Keratinocyte (primary cell): ENCODE results near the gene ATP13A1. TPM values are rescaled to one million over a fixed set of nuclear protein-coding genes. Genes with fewer than 3 reads are reported as not detected.

Experiments
- DNase-seq: peaks from one replicate; pipeline ENCODE4 v3.0.0-alpha.2; 2011; ENCODE audit warnings: low read depth, missing footprints, low spot score
- FAIRE-seq: peaks from 2 replicates; lab custom pipeline; 2011; peaks lifted over from hg19 to GRCh38; lab: Jason Lieb, UNC
- H2AFZ ChIP-seq: 2 replicates; pipeline ENCODE4 v1.6.0; 2012; ENCODE audit warnings: low read length, control low read depth, inconsistent platforms; ENCODE audit not compliant: control insufficient read depth
- H3K27ac ChIP-seq: 2 replicates; pipeline ENCODE4 v1.5.1; 2011; ENCODE audit warnings: low read length; ENCODE audit not compliant: control insufficient read depth, insufficient read depth
- H3K27me3 ChIP-seq: 3 replicates; pipeline ENCODE4 v1.6.0; 2011; ENCODE audit warnings: low read length; ENCODE audit not compliant: control insufficient read depth, insufficient read depth; ENCODE audit errors: extremely low read depth
- H3K36me3 ChIP-seq, 2 experiments: 2 replicates in 1 of 2; 3 replicates in 1 of 2; pipeline ENCODE4 v1.5.1; 2011; ENCODE audit warnings: low read length in 2 of 2, mild to moderate bottlenecking in 1 of 2; ENCODE audit not compliant: control insufficient read depth in 2 of 2, insufficient read depth in 2 of 2; ENCODE audit errors: extremely low read depth in 1 of 2
- H3K4me1 ChIP-seq: 3 replicates; pipeline ENCODE4 v1.5.1; 2011; ENCODE audit warnings: low read length; ENCODE audit not compliant: control insufficient read depth, insufficient read depth; ENCODE audit errors: extremely low read depth
- H3K4me2 ChIP-seq: 3 replicates; pipeline ENCODE4 v1.6.0; 2011; ENCODE audit warnings: low read depth, low read length; ENCODE audit not compliant: control insufficient read depth, insufficient read depth; ENCODE audit errors: extremely low read depth
- H3K4me3 ChIP-seq, 3 experiments: fragments of 200-600 bp in 1 of 3; sonication (generic) in 1 of 3; 2 replicates in 2 of 3; 3 replicates in 1 of 3; pipeline ENCODE4 v1.5.1; 2011 to 2016; ENCODE audit warnings: low read length in 3 of 3, mild to moderate bottlenecking in 3 of 3, control low read depth in 2 of 3, inconsistent platforms in 1 of 3, low read depth in 1 of 3, mixed read lengths in 1 of 3, mixed run types in 1 of 3, moderate library complexity in 1 of 3; ENCODE audit not compliant: control insufficient read depth in 2 of 3, insufficient read depth in 2 of 3; ENCODE audit errors: extremely low read depth in 1 of 3
- H3K79me2 ChIP-seq: 2 replicates; pipeline ENCODE4 v1.6.0; 2012; ENCODE audit warnings: low read length; ENCODE audit not compliant: control insufficient read depth, insufficient read depth
- H3K9ac ChIP-seq: 3 replicates; pipeline ENCODE4 v1.6.0; 2011; ENCODE audit warnings: low read length; ENCODE audit not compliant: control insufficient read depth, insufficient read depth; ENCODE audit errors: extremely low read depth
- H3K9me1 ChIP-seq: 3 replicates; pipeline ENCODE4 v1.6.0; 2011; ENCODE audit warnings: low read length; ENCODE audit not compliant: control insufficient read depth, insufficient read depth; ENCODE audit errors: extremely low read depth
- H3K9me3 ChIP-seq: 2 replicates; pipeline ENCODE4 v1.5.1; 2012; ENCODE audit warnings: low read depth, low read length; ENCODE audit not compliant: control insufficient read depth
- H4K20me1 ChIP-seq: 3 replicates; pipeline ENCODE4 v1.6.0; 2011; ENCODE audit warnings: low read length; ENCODE audit not compliant: control insufficient read depth, insufficient read depth; ENCODE audit errors: extremely low read depth
- EZH2 ChIP-seq: IDR thresholded peaks from one replicate; pipeline ENCODE4 v1.6.1; 2012; ENCODE audit warnings: inconsistent platforms, mild to moderate bottlenecking, low read length, moderate library complexity
- dilution Hi-C: fragments of 300-500 bp; cut with MboI; formaldehyde crosslinking; loops from one replicate; pipeline ENCODE4 v1.7.0; 2020; ENCODE audit warnings: low sequenced_read_pairs; ENCODE audit not compliant: extremely low pct_ligation_motif_present
- polyA plus RNA-seq, 5 experiments: library from polyadenylated mRNA; depleted of rRNA in 3 of 5; stranded (reverse) in 3 of 5; stranded (forward) in 1 of 5; unstranded in 1 of 5; fragments of >200 nt; gene quantifications; 1 replicate in 1 of 5; 2 replicates in 3 of 5; 3 replicates in 1 of 5; pipeline versions ENCODE4 v1.2.1 to v1.2.3, GENCODE V29; 2011 to 2012; ENCODE audit warnings: missing spikeins in 2 of 5, low read depth in 1 of 5, low replicate concordance in 1 of 5
- TF ChIP-seq, protein P1 (sequence below), 3 experiments: IDR thresholded peaks in 1 of 3; conservative IDR thresholded peaks in 1 of 3; optimal IDR thresholded peaks in 1 of 3; 2 replicates in 2 of 3; 3 replicates in 1 of 3; pipeline versions ENCODE3 to v1.5.1; 2011; ENCODE audit warnings: low read length in 3 of 3, mild to moderate bottlenecking in 3 of 3, moderate library complexity in 2 of 3, control low read depth in 1 of 3, inconsistent platforms in 1 of 3; ENCODE audit not compliant: insufficient read depth in 2 of 3; ENCODE audit errors: extremely low read depth in 1 of 3

ATP13A1 gene
- polyA plus RNA-seq, 1 donor (not counting 4 experiments of a cell fraction or from before 2014, with no cell fraction given), result 9.8 TPM

DNA sequence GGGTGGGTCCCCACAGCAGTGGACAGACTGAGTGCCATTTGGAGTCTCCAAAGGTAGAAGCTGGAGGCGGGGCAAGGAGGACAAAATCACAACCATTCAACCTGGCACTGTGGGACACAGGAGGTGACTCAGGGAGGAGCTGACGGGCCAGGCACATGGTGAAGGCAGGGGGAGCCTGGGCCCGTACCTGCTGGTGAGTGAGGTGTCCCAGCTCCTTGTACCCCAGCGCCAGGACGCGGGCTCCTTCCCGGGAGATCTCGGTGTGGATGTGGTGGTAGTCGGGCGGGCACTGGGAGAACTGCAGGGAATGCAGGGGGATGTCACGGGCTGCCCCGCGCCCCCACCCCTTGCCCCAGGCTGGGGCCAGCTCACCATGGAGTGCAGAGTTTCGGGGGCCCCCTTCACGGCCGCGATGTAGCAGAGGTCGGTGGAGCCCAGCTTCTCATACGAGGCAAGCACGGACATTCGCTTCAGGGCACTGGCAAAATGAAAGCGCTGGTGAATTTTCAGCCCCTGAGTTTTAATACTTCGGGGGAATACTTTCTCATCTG is 9.8 kb downstream of the ATP13A1 start:
- H3K27ac ChIP-seq, result no peak overlapping the region
- no peak overlapping the region for H2AFZ ChIP-seq
- TF ChIP-seq, protein P1, sequence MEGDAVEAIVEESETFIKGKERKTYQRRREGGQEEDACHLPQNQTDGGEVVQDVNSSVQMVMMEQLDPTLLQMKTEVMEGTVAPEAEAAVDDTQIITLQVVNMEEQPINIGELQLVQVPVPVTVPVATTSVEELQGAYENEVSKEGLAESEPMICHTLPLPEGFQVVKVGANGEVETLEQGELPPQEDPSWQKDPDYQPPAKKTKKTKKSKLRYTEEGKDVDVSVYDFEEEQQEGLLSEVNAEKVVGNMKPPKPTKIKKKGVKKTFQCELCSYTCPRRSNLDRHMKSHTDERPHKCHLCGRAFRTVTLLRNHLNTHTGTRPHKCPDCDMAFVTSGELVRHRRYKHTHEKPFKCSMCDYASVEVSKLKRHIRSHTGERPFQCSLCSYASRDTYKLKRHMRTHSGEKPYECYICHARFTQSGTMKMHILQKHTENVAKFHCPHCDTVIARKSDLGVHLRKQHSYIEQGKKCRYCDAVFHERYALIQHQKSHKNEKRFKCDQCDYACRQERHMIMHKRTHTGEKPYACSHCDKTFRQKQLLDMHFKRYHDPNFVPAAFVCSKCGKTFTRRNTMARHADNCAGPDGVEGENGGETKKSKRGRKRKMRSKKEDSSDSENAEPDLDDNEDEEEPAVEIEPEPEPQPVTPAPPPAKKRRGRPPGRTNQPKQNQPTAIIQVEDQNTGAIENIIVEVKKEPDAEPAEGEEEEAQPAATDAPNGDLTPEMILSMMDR (optimal IDR thresholded peaks at IDR 0.05 in 1 of 3, IDR thresholded peaks at IDR 0.05 in 1 of 3, conservative IDR thresholded peaks at IDR 0.05 in 1 of 3; ENCODE audit: extremely low read depth in 1 of 3, insufficient read depth in 2 of 3, low read length in 3 of 3), result no peak
- TF ChIP-seq EZH2, result no peak
- H3K9me1 ChIP-seq, result no peaks in the 10 kb centered on the region
- H3K36me3 ChIP-seq, result peaks cover 34 to 67% of the 10 kb centered on the region in 2 experiments
- FAIRE-seq (no peak), DNase-seq (no peak)
- H3K27me3 ChIP-seq, result no peaks in the 10 kb centered on the region
- H3K4me2 ChIP-seq, result no peak overlapping the region
- H3K4me1 ChIP-seq, result no peaks in the 10 kb centered on the region
- H3K4me3 ChIP-seq, result no peak overlapping the region
- no peaks in the 10 kb centered on the region for H4K20me1 ChIP-seq
- no peaks in the 10 kb centered on the region for H3K9me3 ChIP-seq
- H3K9ac ChIP-seq, result no peak overlapping the region
- no peaks in the 10 kb centered on the region for H3K79me2 ChIP-seq
- dilution Hi-C loops, result no loop called here

DNA sequence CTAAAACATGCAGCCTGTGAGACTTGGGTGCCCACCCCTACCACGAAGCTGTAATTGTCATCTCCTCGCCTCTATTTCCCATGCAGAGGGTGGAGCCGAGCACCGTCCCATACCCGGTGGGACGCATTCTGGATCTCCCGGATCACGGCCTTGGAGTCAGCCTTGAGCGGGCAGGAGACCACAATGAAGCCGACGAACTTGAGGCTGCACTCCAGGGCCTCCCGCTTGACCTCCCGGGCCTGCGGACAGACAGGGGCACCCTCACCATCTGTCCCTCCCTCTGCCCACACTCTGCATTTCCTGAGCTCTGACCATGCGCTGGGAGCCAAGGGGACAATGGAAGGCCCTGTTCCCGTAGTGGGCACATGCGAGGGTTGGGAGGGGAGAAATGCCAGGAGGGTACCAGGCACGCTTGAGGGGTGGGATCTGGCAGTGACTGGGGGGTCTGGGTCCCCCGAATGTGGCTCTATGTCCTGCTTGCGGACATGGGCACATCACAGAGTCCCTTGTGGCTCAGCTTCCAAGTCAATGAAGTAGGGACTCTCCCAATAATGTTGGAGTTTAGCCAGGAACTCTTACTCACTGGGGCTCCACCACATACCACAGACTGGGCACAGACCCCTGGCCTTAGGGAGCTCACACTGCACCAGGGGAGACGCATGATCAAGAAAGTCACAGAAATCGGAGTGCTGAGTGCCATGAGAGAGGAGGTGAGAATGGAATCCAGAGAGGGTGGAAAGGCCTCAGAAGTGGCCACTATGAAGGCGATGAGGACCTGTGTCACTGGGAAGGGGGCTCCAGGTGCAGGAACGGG is 10.8 kb downstream of the ATP13A1 start:
- Histone ChIP-seq H3K4me1 (no peaks in the 10 kb centered on the region), H3K27ac (no peak overlapping the region), H3K4me2 (no peak overlapping the region), H2AFZ (no peak overlapping the region), H3K27me3 (no peaks in the 10 kb centered on the region), H3K79me2 (no peaks in the 10 kb centered on the region), H4K20me1 (no peaks in the 10 kb centered on the region), H3K9me1 (no peaks in the 10 kb centered on the region), H3K36me3 (peaks cover 30 to 59% of the 10 kb centered on the region in 2 experiments), H3K4me3 (no peak overlapping the region), H3K9ac (no peak overlapping the region), H3K9me3 (no peaks in the 10 kb centered on the region)
- DNase-seq (no peak), FAIRE-seq (no peak)
- TF ChIP-seq, protein P1 (optimal IDR thresholded peaks at IDR 0.05 in 1 of 3, IDR thresholded peaks at IDR 0.05 in 1 of 3, conservative IDR thresholded peaks at IDR 0.05 in 1 of 3; ENCODE audit: extremely low read depth in 1 of 3, insufficient read depth in 2 of 3, low read length in 3 of 3), result no peak
- TF ChIP-seq EZH2, result no peak
- dilution Hi-C loops, result no loop called here
